Neural crest cell (in vitro differentiated cells): ENCODE data around the gene ASTN2. TPM values are rescaled to one million over a fixed set of nuclear protein-coding genes. Genes with fewer than 3 reads are reported as not detected.
A peak's percentile ranks its signal among the peaks of the same experiment; 100 is the strongest.
"Not testable (repeated sequence)": the region's sequence is repeated elsewhere in the genome, so short reads cannot be mapped to it uniquely, and the experiment has no call there.

Experiments used
- DNase-seq: peaks from one replicate; pipeline ENCODE4 v3.0.0; 2021; ENCODE audit warnings: low read depth, mixed read lengths, low spot score
- H3K27ac Mint-ChIP-seq: one replicate; pipeline ENCODE4 v1.8.0; 2021; ENCODE audit warnings: mild to moderate bottlenecking, mixed read lengths; ENCODE audit not compliant: unreplicated experiment
- H3K27me3 Mint-ChIP-seq: 2 replicates; pipeline ENCODE4 v1.8.0; 2021; ENCODE audit warnings: low read depth, mild to moderate bottlenecking, mixed read lengths
- H3K36me3 Mint-ChIP-seq: 2 replicates; pipeline ENCODE4 v1.8.0; 2021; ENCODE audit warnings: low read depth, mild to moderate bottlenecking, mixed read lengths
- H3K4me1 Mint-ChIP-seq: 2 replicates; pipeline ENCODE4 v1.8.0; 2021; ENCODE audit warnings: mixed read lengths
- H3K4me3 Mint-ChIP-seq: one replicate; pipeline ENCODE4 v1.8.0; 2021; ENCODE audit warnings: mild to moderate bottlenecking, mixed read lengths
- H3K9me3 Mint-ChIP-seq: 2 replicates; pipeline ENCODE4 v1.8.0; 2021; ENCODE audit warnings: mixed read lengths
- total RNA-seq: library from RNA; stranded (reverse); gene quantifications from 2 replicates; pipeline ENCODE4 v1.2.1, GENCODE V29; 2021
- TF ChIP-seq, protein P1 (sequence below): fragments of 200-600 bp; sonication (generic); conservative IDR thresholded peaks from 2 replicates; pipeline ENCODE4 v1.5.0; 2021; ENCODE audit warnings: antibody characterized with exemption, mild to moderate bottlenecking

The ASTN2 gene
- total RNA-seq, 1 donor from 2014 or later: 7.3 TPM

DNA sequence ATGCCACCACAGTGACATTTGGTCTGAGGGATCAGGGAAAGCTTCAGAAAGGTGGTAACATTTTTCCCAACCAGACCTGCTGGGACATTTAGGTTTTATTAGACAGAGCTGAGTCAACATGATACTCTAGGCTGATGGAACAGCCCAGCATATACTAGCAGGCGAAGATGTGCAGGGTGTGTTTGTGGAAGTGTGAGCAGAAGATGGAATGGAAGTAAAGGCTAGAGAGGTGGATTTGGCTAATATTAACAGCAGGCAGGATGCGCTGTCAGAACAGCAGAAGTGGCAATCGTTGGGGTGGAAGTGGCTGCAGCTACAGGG lies 340.6 kb downstream of the ASTN2 start:
- DNase-seq: no peak
- H3K4me3 Mint-ChIP-seq: no peak overlapping the region
- H3K36me3 Mint-ChIP-seq: no peaks in the 10 kb centered on the region
- H3K27me3 Mint-ChIP-seq: peaks cover 25% of the 10 kb centered on the region
- peaks cover 8% of the 10 kb centered on the region for H3K4me1 Mint-ChIP-seq
- H3K27ac Mint-ChIP-seq: no peak overlapping the region
- no peaks in the 10 kb centered on the region for H3K9me3 Mint-ChIP-seq
- TF ChIP-seq, protein P1, sequence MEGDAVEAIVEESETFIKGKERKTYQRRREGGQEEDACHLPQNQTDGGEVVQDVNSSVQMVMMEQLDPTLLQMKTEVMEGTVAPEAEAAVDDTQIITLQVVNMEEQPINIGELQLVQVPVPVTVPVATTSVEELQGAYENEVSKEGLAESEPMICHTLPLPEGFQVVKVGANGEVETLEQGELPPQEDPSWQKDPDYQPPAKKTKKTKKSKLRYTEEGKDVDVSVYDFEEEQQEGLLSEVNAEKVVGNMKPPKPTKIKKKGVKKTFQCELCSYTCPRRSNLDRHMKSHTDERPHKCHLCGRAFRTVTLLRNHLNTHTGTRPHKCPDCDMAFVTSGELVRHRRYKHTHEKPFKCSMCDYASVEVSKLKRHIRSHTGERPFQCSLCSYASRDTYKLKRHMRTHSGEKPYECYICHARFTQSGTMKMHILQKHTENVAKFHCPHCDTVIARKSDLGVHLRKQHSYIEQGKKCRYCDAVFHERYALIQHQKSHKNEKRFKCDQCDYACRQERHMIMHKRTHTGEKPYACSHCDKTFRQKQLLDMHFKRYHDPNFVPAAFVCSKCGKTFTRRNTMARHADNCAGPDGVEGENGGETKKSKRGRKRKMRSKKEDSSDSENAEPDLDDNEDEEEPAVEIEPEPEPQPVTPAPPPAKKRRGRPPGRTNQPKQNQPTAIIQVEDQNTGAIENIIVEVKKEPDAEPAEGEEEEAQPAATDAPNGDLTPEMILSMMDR: no peak

- Mint-ChIP-seq H3K4me3 (peak overlapping the region; percentile 54), H3K27me3 (peaks cover 25% of the 10 kb centered on the region), H3K36me3 (no peaks in the 10 kb centered on the region), H3K27ac (no peak overlapping the region), H3K4me1 (peaks cover 8% of the 10 kb centered on the region), H3K9me3 (no peaks in the 10 kb centered on the region)
- TF ChIP-seq, protein P1: peak; percentile 69
- DNase-seq: peak; percentile 34
These were observed 341.1 kb downstream of the ASTN2 start for GRCh38 chr9:117073539-117074341.

- Mint-ChIP-seq H3K27me3 (peaks cover 25% of the 10 kb centered on the region), H3K9me3 (no peaks in the 10 kb centered on the region), H3K4me3 (peak overlapping the region; percentile 54), H3K27ac (no peak overlapping the region), H3K4me1 (peaks cover 8% of the 10 kb centered on the region), H3K36me3 (no peaks in the 10 kb centered on the region)
- TF ChIP-seq, protein P1: no peak
- no peak for DNase-seq
These were observed 341.8 kb downstream of the ASTN2 start for GRCh38 chr9:117073071-117073470.

DNA sequence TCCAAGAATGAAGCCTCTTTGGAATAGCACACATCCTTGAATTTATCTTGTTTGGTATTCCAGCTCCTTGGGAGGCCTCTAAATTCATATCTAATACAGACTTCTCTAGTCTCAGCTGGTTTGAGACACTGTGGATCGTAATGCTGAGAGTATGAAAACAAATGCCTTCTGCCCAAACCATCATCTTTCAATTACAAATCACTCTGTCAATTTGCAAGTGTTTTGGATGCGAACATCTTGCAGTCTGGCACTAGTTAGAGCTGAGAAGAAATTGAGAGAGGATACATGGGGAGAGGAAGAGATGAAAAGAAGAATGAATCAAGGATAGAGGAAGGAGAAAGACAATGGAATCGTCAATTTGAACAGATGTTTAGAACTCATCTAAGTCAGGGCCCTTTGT lies 342.6 kb downstream of the ASTN2 start:
- Mint-ChIP-seq H3K27ac (no peak overlapping the region), H3K9me3 (no peaks in the 10 kb centered on the region), H3K4me1 (peaks cover 8% of the 10 kb centered on the region), H3K4me3 (no peak overlapping the region), H3K27me3 (peaks cover 20% of the 10 kb centered on the region), H3K36me3 (no peaks in the 10 kb centered on the region)
- DNase-seq: no peak
- TF ChIP-seq, protein P1: no peak

GRCh38 chr9:117071673-117072207 lies 343.1 kb downstream of the ASTN2 start:
- H3K27me3 Mint-ChIP-seq: peaks cover 15% of the 10 kb centered on the region
- H3K4me1 Mint-ChIP-seq, DNase-seq, H3K9me3 Mint-ChIP-seq, H3K36me3 Mint-ChIP-seq: not testable (repeated sequence)
- H3K4me3 Mint-ChIP-seq: peak overlapping the region; percentile 84
- peak overlapping the region; percentile 83 for H3K27ac Mint-ChIP-seq
